CD4-positive, CD25-positive, alpha-beta regulatory T cell (primary cell): Measurements from ENCODE around the gene ZBTB24. TPM values are rescaled to one million over a fixed set of nuclear protein-coding genes. Genes with fewer than 3 reads are reported as not detected.
"Not testable (repeated sequence)": the region's sequence is repeated elsewhere in the genome, so short reads cannot be mapped to it uniquely, and the experiment has no call there.

Source experiments
- ATAC-seq, 2 donors: fragments of 150-1000 bp; cut with Tn5 transposase; one replicate each; pipeline ENCODE4 v1.10.0; 2021; ENCODE audit warnings: low read depth in 2 of 2, moderate number of reproducible peaks in 2 of 2, moderate library complexity in 1 of 2
- DNase-seq, 3 donors: peaks; one replicate each; pipeline versions ENCODE4 v3.0.0 to v3.0.0-alpha.2; 2012 to 2022; ENCODE audit warnings: mixed read lengths in 1 of 3
- H3K27ac ChIP-seq: one replicate; pipeline ENCODE4 v1.7.0; 2013; ENCODE audit warnings: mild to moderate bottlenecking, low read length; ENCODE audit not compliant: insufficient read depth, poor library complexity, severe bottlenecking
- H3K27me3 ChIP-seq: one replicate; pipeline ENCODE4 v1.7.0; 2013; ENCODE audit warnings: low read length; ENCODE audit not compliant: control insufficient read depth, insufficient read depth
- H3K36me3 ChIP-seq: one replicate; pipeline ENCODE4 v1.7.0; 2013; ENCODE audit warnings: mild to moderate bottlenecking, low read length, moderate library complexity; ENCODE audit not compliant: control insufficient read depth, insufficient read depth
- H3K4me1 ChIP-seq: 2 replicates; pipeline ENCODE4 v1.7.0; 2013; ENCODE audit warnings: mild to moderate bottlenecking, low read length; ENCODE audit not compliant: insufficient read depth, control insufficient read depth, poor library complexity, severe bottlenecking
- H3K4me3 ChIP-seq: one replicate; pipeline ENCODE4 v1.7.0; 2013; ENCODE audit warnings: low read depth, mild to moderate bottlenecking, low read length, moderate library complexity
- H3K9me3 ChIP-seq, 2 experiments: 1 replicate in 1 of 2; 2 replicates in 1 of 2; pipeline ENCODE4 v1.7.0; 2013; ENCODE audit warnings: low read length in 2 of 2, mild to moderate bottlenecking in 1 of 2, moderate library complexity in 1 of 2; ENCODE audit not compliant: control insufficient read depth in 2 of 2
- H3K27ac Mint-ChIP-seq, 3 donors: one replicate each; pipeline ENCODE4 v1.8.0; 2020 to 2022; ENCODE audit warnings: mild to moderate bottlenecking in 3 of 3, mixed read lengths in 3 of 3, moderate library complexity in 2 of 3
- H3K27me3 Mint-ChIP-seq: one replicate; pipeline ENCODE4 v1.8.0; 2022; ENCODE audit warnings: mild to moderate bottlenecking, mixed read lengths
- H3K36me3 Mint-ChIP-seq: one replicate; pipeline ENCODE4 v1.8.0; 2020; ENCODE audit warnings: mixed read lengths
- H3K4me1 Mint-ChIP-seq, 4 donors: one replicate each; pipeline ENCODE4 v1.8.0; 2020 to 2022; ENCODE audit warnings: mixed read lengths in 4 of 4, mild to moderate bottlenecking in 1 of 4
- H3K4me3 Mint-ChIP-seq, 4 donors: one replicate each; pipeline ENCODE4 v1.8.0; 2020 to 2022; ENCODE audit warnings: mild to moderate bottlenecking in 4 of 4, mixed read lengths in 4 of 4, moderate library complexity in 3 of 4
- H3K9me3 Mint-ChIP-seq, 7 donors: one replicate each; pipeline ENCODE4 v1.8.0; 2020 to 2022; ENCODE audit warnings: mixed read lengths in 7 of 7, mild to moderate bottlenecking in 3 of 7, moderate library complexity in 2 of 7
- polyA plus RNA-seq, 4 donors: library from polyadenylated mRNA; unstranded; fragments of 300-500 nt; fragmentation: Illumina TruSeq; gene quantifications; one replicate each; pipeline ENCODE4 v1.2.3, GENCODE V29; 2021
- total RNA-seq: library from RNA; stranded (reverse); gene quantifications from one replicate; pipeline ENCODE4 v1.2.3, GENCODE V29; 2022

Gene ZBTB24
- total and polyA plus RNA-seq, 5 donors from 2014 or later = 9.2 to 20.2 (median 10.6) TPM

- not testable (repeated sequence) for H3K27me3 ChIP-seq, ATAC-seq
Observed at GRCh38 chr6:109519647-109520046, 36.6 kb upstream of the ZBTB24 start.

GRCh38 chr6:109516929-109517328, 33.9 kb upstream of the ZBTB24 start:
- DNase-seq = no peak

More at GRCh38 chr6:109519647-109520046, 36.6 kb upstream of the ZBTB24 start:
- H3K36me3 ChIP-seq, H3K4me3 ChIP-seq, H3K4me3 Mint-ChIP-seq, H3K4me1 ChIP-seq, H3K36me3 Mint-ChIP-seq, H3K27ac ChIP-seq, H3K27me3 Mint-ChIP-seq, DNase-seq, H3K27ac Mint-ChIP-seq, H3K9me3 ChIP-seq: not testable (repeated sequence)
- Mint-ChIP-seq H3K9me3 (peaks cover 0 to 14% (median 0%) of the 10 kb centered on the region in 7 donors), H3K4me1 (peaks cover 15 to 30% (median 21%) of the 10 kb centered on the region in 4 donors)

GRCh38 chr6:109515781-109516409, 32.9 kb upstream of the ZBTB24 start:
- H3K9me3 ChIP-seq = no peaks in the 10 kb centered on the region
- no peaks in the 10 kb centered on the region for H3K27me3 ChIP-seq
- peaks cover 0 to 8% (median 0%) of the 10 kb centered on the region in 7 donors for H3K9me3 Mint-ChIP-seq
- peak overlapping the region; percentile 96 for H3K4me3 ChIP-seq
- H3K36me3 Mint-ChIP-seq = no peaks in the 10 kb centered on the region
- ATAC-seq (no peak), DNase-seq (peak in 2 of 3 donors; percentile 8 to 59)
- peaks cover 4% of the 10 kb centered on the region for H3K27me3 Mint-ChIP-seq
- peak overlapping the region; percentile 58 to 91 (median 84) for H3K4me3 Mint-ChIP-seq
- peaks cover 7% of the 10 kb centered on the region for H3K4me1 ChIP-seq
- H3K27ac Mint-ChIP-seq = peak overlapping the region in 2 of 3 donors; percentile 2 to 50
- H3K4me1 Mint-ChIP-seq = peaks cover 15 to 31% (median 21%) of the 10 kb centered on the region in 4 donors
- no peaks in the 10 kb centered on the region for H3K36me3 ChIP-seq
- no peak overlapping the region for H3K27ac ChIP-seq

More at GRCh38 chr6:109516929-109517328, 33.9 kb upstream of the ZBTB24 start:
- Mint-ChIP-seq H3K27me3 (peaks cover 4% of the 10 kb centered on the region), H3K4me1 (peaks cover 15 to 31% (median 21%) of the 10 kb centered on the region in 4 donors), H3K9me3 (peaks cover 0 to 8% (median 0%) of the 10 kb centered on the region in 7 donors), H3K27ac (no peak overlapping the region), H3K36me3 (no peaks in the 10 kb centered on the region), H3K4me3 (peak overlapping the region in 3 of 4 donors; percentile 6 to 91 (median 64))
- peaks cover 1% of the 10 kb centered on the region for H3K27me3 ChIP-seq
- no peaks in the 10 kb centered on the region for H3K9me3 ChIP-seq
- H3K4me3 ChIP-seq = peak overlapping the region; percentile 96
- no peak for ATAC-seq
- no peak overlapping the region for H3K27ac ChIP-seq
- no peaks in the 10 kb centered on the region for H3K36me3 ChIP-seq
- peaks cover 7% of the 10 kb centered on the region for H3K4me1 ChIP-seq

DNA sequence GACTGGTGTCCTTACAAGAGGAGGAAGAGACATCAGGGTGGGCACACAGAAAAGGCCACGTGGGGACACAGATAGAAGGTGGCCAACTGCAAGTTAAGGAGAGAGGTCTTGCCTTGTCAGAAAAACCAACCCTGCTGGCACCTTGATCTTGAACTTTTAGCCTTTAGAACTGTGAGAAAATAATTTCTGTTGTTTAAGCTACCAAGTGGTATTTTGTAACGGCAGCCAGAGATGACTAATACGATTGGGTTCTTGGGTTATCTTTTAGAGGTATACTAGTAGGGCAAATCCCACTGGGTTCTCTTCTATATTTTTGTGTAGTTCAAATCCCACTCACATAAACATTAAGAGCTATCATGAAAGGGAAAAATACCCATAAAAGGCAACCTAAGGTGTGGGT, 31.9 kb upstream of the ZBTB24 start:
- no peaks in the 10 kb centered on the region for H3K36me3 Mint-ChIP-seq
- no peak for DNase-seq
- H3K9me3 ChIP-seq = no peaks in the 10 kb centered on the region
- H3K27ac ChIP-seq = no peak overlapping the region
- peak overlapping the region; percentile 2 to 50 (median 10) for H3K27ac Mint-ChIP-seq
- peaks cover 0 to 1% (median 0%) of the 10 kb centered on the region in 7 donors for H3K9me3 Mint-ChIP-seq
- H3K27me3 ChIP-seq = no peaks in the 10 kb centered on the region
- no peaks in the 10 kb centered on the region for H3K36me3 ChIP-seq
- ATAC-seq = no peak
- H3K27me3 Mint-ChIP-seq = peaks cover 4% of the 10 kb centered on the region
- H3K4me1 ChIP-seq = peaks cover 7% of the 10 kb centered on the region
- peaks cover 15 to 30% (median 19%) of the 10 kb centered on the region in 4 donors for H3K4me1 Mint-ChIP-seq
- H3K4me3 Mint-ChIP-seq = peak overlapping the region; percentile 58 to 91 (median 84)
- peak overlapping the region; percentile 96 for H3K4me3 ChIP-seq

- Mint-ChIP-seq H3K9me3 (peaks cover 0 to 1% (median 0%) of the 10 kb centered on the region in 7 donors), H3K27ac (no peak overlapping the region), H3K36me3 (no peaks in the 10 kb centered on the region), H3K4me3 (no peak overlapping the region), H3K27me3 (peaks cover 4% of the 10 kb centered on the region), H3K4me1 (peaks cover 15 to 26% (median 19%) of the 10 kb centered on the region in 4 donors)
- no peaks in the 10 kb centered on the region for H3K36me3 ChIP-seq
- no peak for DNase-seq
- no peaks in the 10 kb centered on the region for H3K27me3 ChIP-seq
- no peak for ATAC-seq
- peaks cover 7% of the 10 kb centered on the region for H3K4me1 ChIP-seq
- no peak overlapping the region for H3K4me3 ChIP-seq
- H3K27ac ChIP-seq = no peak overlapping the region
- no peaks in the 10 kb centered on the region for H3K9me3 ChIP-seq
Observed at GRCh38 chr6:109513571-109514071, 30.6 kb upstream of the ZBTB24 start.

- H3K4me1 Mint-ChIP-seq = peaks cover 15 to 26% (median 19%) of the 10 kb centered on the region in 4 donors
- Histone ChIP-seq H3K27me3 (no peaks in the 10 kb centered on the region), H3K4me1 (peaks cover 7% of the 10 kb centered on the region), H3K27ac (no peak overlapping the region), H3K36me3 (no peaks in the 10 kb centered on the region), H3K9me3 (no peaks in the 10 kb centered on the region), H3K4me3 (no peak overlapping the region)
- no peak for ATAC-seq
- peaks cover 0 to 1% (median 0%) of the 10 kb centered on the region in 7 donors for H3K9me3 Mint-ChIP-seq
- H3K36me3 Mint-ChIP-seq = no peaks in the 10 kb centered on the region
- no peak overlapping the region for H3K4me3 Mint-ChIP-seq
- DNase-seq = no peak
- H3K27me3 Mint-ChIP-seq = peaks cover 4% of the 10 kb centered on the region
- no peak overlapping the region for H3K27ac Mint-ChIP-seq
Observed at GRCh38 chr6:109512271-109512817, 29.3 kb upstream of the ZBTB24 start.

DNA sequence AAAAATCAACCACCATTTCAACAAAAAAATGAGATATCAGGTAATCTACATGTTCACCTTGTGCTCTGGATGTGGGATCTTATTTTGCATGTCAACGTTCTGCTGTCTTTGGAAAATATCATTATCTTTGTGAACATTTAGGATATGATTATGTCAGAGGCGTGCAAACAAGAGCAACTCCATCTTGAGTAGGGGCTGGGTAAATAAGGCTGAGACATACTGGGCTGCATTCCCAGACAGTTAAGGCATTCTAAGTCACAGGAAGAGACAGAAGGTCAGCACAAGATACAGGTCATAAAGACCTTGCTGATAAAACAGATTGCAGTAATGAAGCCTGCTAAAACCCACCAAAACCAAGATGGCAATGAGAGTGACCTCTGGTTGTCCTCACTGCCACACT, 28.8 kb upstream of the ZBTB24 start:
- peaks cover 7% of the 10 kb centered on the region for H3K4me1 ChIP-seq
- ATAC-seq (no peak), DNase-seq (no peak)
- no peak overlapping the region for H3K27ac Mint-ChIP-seq
- H3K27me3 Mint-ChIP-seq = peaks cover 9% of the 10 kb centered on the region
- H3K9me3 ChIP-seq = no peaks in the 10 kb centered on the region
- no peaks in the 10 kb centered on the region for H3K27me3 ChIP-seq
- H3K27ac ChIP-seq = no peak overlapping the region
- H3K36me3 Mint-ChIP-seq = no peaks in the 10 kb centered on the region
- no peak overlapping the region for H3K4me3 ChIP-seq
- peaks cover 0 to 1% (median 0%) of the 10 kb centered on the region in 7 donors for H3K9me3 Mint-ChIP-seq
- no peaks in the 10 kb centered on the region for H3K36me3 ChIP-seq
- no peak overlapping the region for H3K4me3 Mint-ChIP-seq
- peaks cover 12 to 24% (median 19%) of the 10 kb centered on the region in 4 donors for H3K4me1 Mint-ChIP-seq
